CD4-positive, alpha-beta memory T cell (primary cell): ENCODE measurements around the gene OTOP2. TPM values are rescaled to one million over a fixed set of nuclear protein-coding genes. Genes with fewer than 3 reads are reported as not detected.

Experiments used
- CTCF ChIA-PET: fragments of 350-600 bp; sonication (Branson Sonifier 250); formaldehyde crosslinking; loops from one replicate; lab custom pipeline; 2021; ENCODE audit warnings: inconsistent platforms; ENCODE audit not compliant: partially characterized antibody; lab: Charles Lee
- POLR2A ChIA-PET: fragments of 350-600 bp; sonication (Branson Sonifier 250); formaldehyde crosslinking; loops from one replicate; lab custom pipeline; 2021; ENCODE audit not compliant: partially characterized antibody; lab: Charles Lee
- DNase-seq, 5 donors: peaks; one replicate each; pipeline versions ENCODE4 v3.0.0 to v3.0.0-alpha.2; 2020 to 2022; ENCODE audit warnings: mixed read lengths in 1 of 5
- H3K27ac ChIP-seq: one replicate; pipeline ENCODE4 v1.7.0; 2013; ENCODE audit warnings: low read depth, low read length
- H3K27me3 ChIP-seq: 2 replicates; pipeline ENCODE4 v1.7.0; 2013; ENCODE audit warnings: mild to moderate bottlenecking, low read length, moderate library complexity; ENCODE audit not compliant: insufficient read depth
- H3K36me3 ChIP-seq: 2 replicates; pipeline ENCODE4 v1.7.0; 2013; ENCODE audit warnings: mild to moderate bottlenecking, low read length, moderate library complexity; ENCODE audit not compliant: insufficient read depth
- H3K4me1 ChIP-seq: 2 replicates; pipeline ENCODE4 v1.7.0; 2013; ENCODE audit warnings: mild to moderate bottlenecking, low read length, moderate library complexity; ENCODE audit not compliant: insufficient read depth
- H3K4me3 ChIP-seq, 2 donors: one replicate each; pipeline ENCODE4 v1.7.0; 2013; ENCODE audit warnings: low read length in 2 of 2, mild to moderate bottlenecking in 1 of 2
- H3K9me3 ChIP-seq, 2 donors: one replicate each; pipeline ENCODE4 v1.7.0; 2013; ENCODE audit warnings: low read length in 2 of 2, control low read depth in 1 of 2; ENCODE audit not compliant: control insufficient read depth in 1 of 2
- H3K27ac Mint-ChIP-seq, 7 donors: one replicate each; pipeline ENCODE4 v1.8.0; 2020 to 2021; ENCODE audit warnings: mixed read lengths in 7 of 7, mild to moderate bottlenecking in 6 of 7, inconsistent platforms in 3 of 7, moderate library complexity in 3 of 7
- H3K27me3 Mint-ChIP-seq, 2 donors: one replicate each; pipeline ENCODE4 v1.8.0; 2020 to 2021; ENCODE audit warnings: mixed read lengths in 2 of 2
- H3K36me3 Mint-ChIP-seq, 2 donors: one replicate each; pipeline ENCODE4 v1.8.0; 2020 to 2021; ENCODE audit warnings: mixed read lengths in 2 of 2, inconsistent platforms in 1 of 2, mild to moderate bottlenecking in 1 of 2
- H3K4me1 Mint-ChIP-seq, 4 donors: one replicate each; pipeline ENCODE4 v1.8.0; 2020 to 2021; ENCODE audit warnings: mixed read lengths in 4 of 4, mild to moderate bottlenecking in 1 of 4
- H3K4me3 Mint-ChIP-seq, 8 donors: one replicate each; pipeline ENCODE4 v1.8.0; 2020 to 2021; ENCODE audit warnings: mixed read lengths in 8 of 8, mild to moderate bottlenecking in 7 of 8, moderate library complexity in 6 of 8, inconsistent platforms in 3 of 8
- H3K9me3 Mint-ChIP-seq, 8 donors: one replicate each; pipeline ENCODE4 v1.8.0; 2020 to 2021; ENCODE audit warnings: mixed read lengths in 8 of 8, mild to moderate bottlenecking in 5 of 8, inconsistent platforms in 3 of 8, moderate library complexity in 1 of 8
- intact Hi-C: fragments of 100-400 bp; cut with micrococcal nuclease; formaldehyde crosslinking; loops from one replicate; pipeline ENCODE4 v1.15.1; 2023
- polyA plus RNA-seq, 2 donors: library from polyadenylated mRNA; unstranded; fragments of 300-500 nt; fragmentation: Illumina TruSeq; gene quantifications; one replicate each; pipeline ENCODE4 v1.2.3, GENCODE V29; 2021
- total RNA-seq, 2 experiments: library from RNA; stranded (reverse); gene quantifications; one replicate each; pipeline ENCODE4 v1.2.3, GENCODE V29; 2021

The OTOP2 gene
- total and polyA plus RNA-seq, 4 experiments from 2014 or later: not detected

DNA sequence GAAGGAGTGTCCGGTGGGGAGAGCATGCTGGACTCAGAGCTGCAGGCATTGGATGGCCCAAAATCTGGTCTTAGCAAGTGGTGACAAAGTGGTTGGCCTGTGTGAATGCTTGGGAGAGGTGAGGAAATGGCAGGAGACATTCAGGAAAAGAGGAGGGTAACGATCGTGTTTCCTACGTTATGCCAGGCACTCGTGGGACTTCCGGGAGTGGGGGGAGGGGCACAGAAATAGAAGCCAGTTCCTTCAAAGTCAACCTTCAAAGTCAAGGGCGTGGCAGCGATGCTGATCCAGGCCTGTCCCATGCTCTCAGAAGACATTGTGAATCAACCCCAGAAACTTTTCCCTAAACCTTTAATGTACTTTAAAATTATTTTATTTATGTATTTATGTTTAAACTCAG, 15.5 kb downstream of the OTOP2 start:
- H3K27me3 ChIP-seq: peaks cover 17% of the 10 kb centered on the region
- intact Hi-C loops: no loop called here
- CTCF ChIA-PET: interaction anchor here (1.3 kb wide), 1 partner anchor 22 kb away, joined by 4 read pairs; no protein-coding TSS in a partner anchor

DNA sequence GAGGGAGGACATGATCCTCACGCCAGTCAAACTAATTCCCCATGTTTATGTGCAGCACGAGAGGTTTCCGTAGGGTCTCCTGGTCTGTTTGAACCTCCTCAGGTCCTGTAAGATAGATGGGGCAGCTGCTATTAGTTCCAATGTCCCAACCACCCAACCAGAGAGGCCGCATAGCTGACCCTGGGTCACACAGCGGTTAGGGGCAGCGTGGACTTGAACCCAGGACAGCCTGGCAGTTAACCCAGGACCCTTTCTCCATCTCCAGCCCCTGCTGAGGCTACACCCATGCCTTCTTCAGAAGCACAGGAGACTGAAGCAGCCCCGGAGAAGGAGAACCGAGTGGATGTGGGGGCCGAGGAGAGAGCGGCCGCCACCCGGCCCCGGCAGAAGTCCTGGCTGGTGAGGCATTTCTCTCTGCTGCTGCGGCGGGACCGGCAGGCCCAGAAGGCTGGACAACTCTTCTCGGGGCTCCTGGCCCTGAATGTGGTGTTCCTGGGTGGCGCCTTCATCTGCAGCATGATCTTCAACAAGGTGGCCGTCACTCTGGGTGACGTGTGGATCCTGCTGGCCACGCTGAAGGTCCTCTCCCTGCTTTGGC, 17.2 kb downstream of the OTOP2 start:
- intact Hi-C loops: no loop called here
- Histone ChIP-seq H3K27me3 (peaks cover 16% of the 10 kb centered on the region), H3K36me3 (no peaks in the 10 kb centered on the region), H3K27ac (no peak overlapping the region), H3K4me3 (no peak overlapping the region), H3K4me1 (no peaks in the 10 kb centered on the region), H3K9me3 (no peaks in the 10 kb centered on the region)
- no peak for DNase-seq
- ChIA-PET POLR2A (no interaction called here), CTCF (no interaction called here)
- no peaks in the 10 kb centered on the region for H3K36me3 Mint-ChIP-seq
- H3K4me3 Mint-ChIP-seq: no peak overlapping the region
- peak overlapping the region in 1 of 7 donors; percentile 23 for H3K27ac Mint-ChIP-seq
- H3K9me3 Mint-ChIP-seq: no peaks in the 10 kb centered on the region
- peaks cover 28 to 40% of the 10 kb centered on the region in 2 donors for H3K27me3 Mint-ChIP-seq
- peaks cover 0 to 5% (median 2%) of the 10 kb centered on the region in 4 donors for H3K4me1 Mint-ChIP-seq

More for the DNA sequence above, 15.5 kb downstream of the OTOP2 start:
- H3K4me1 Mint-ChIP-seq: peaks cover 0 to 5% (median 2%) of the 10 kb centered on the region in 4 donors
- H3K36me3 Mint-ChIP-seq: no peaks in the 10 kb centered on the region
- no peaks in the 10 kb centered on the region for H3K9me3 Mint-ChIP-seq
- no peaks in the 10 kb centered on the region for H3K36me3 ChIP-seq
- no peak overlapping the region for H3K4me3 ChIP-seq
- H3K27ac ChIP-seq: no peak overlapping the region
- no peak for DNase-seq
- POLR2A ChIA-PET: no interaction called here
- no peaks in the 10 kb centered on the region for H3K4me1 ChIP-seq
- H3K27me3 Mint-ChIP-seq: peaks cover 31 to 38% of the 10 kb centered on the region in 2 donors
- H3K27ac Mint-ChIP-seq: no peak overlapping the region
- H3K4me3 Mint-ChIP-seq: no peak overlapping the region
- no peaks in the 10 kb centered on the region for H3K9me3 ChIP-seq

DNA sequence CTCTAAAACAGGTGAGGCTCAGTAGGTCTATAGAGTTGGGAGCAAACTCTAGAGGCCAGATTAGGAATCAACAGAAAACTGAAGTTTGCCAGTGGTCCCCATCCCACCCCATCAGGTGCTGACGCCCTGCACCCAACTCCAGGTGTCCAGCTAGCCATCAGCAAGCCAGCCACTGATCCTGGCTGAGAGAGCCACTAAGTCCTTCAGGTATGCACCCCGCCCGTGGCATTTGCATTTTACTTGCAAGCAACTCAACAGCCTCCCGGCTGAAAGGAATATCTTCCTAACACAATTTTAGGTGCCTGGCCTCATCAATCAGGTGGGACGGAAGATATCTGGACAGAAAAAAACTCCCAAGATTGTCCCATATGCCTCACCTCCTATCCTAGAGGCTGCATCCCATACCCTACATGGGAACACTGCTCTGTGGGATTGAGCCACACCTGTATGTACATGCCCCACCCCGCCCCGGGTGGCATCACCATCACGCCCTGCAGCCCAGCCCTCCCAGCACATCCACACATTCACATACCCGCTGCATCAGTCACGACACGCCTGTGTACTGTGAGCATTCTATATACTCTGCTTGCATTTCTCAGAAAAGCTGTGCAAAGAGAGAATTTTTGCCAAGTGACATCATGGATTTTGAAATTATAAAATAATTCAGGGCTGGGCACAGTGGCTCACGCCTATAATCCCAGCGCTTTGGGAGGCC, 19.9 kb downstream of the OTOP2 start:
- H3K36me3 Mint-ChIP-seq: no peaks in the 10 kb centered on the region
- H3K27ac Mint-ChIP-seq: no peak overlapping the region
- H3K27me3 ChIP-seq: no peaks in the 10 kb centered on the region
- H3K27me3 Mint-ChIP-seq: peaks cover 9 to 19% of the 10 kb centered on the region in 2 donors
- CTCF ChIA-PET: no interaction called here
- peaks cover 0 to 4% (median 0%) of the 10 kb centered on the region in 4 donors for H3K4me1 Mint-ChIP-seq
- H3K36me3 ChIP-seq: no peaks in the 10 kb centered on the region
- H3K27ac ChIP-seq: no peak overlapping the region
- H3K9me3 ChIP-seq: no peaks in the 10 kb centered on the region
- POLR2A ChIA-PET: no interaction called here
- H3K4me3 ChIP-seq: no peak overlapping the region
- intact Hi-C loops: no loop called here
- no peaks in the 10 kb centered on the region for H3K9me3 Mint-ChIP-seq
- no peaks in the 10 kb centered on the region for H3K4me1 ChIP-seq
- no peak overlapping the region for H3K4me3 Mint-ChIP-seq
- no peak for DNase-seq

DNA sequence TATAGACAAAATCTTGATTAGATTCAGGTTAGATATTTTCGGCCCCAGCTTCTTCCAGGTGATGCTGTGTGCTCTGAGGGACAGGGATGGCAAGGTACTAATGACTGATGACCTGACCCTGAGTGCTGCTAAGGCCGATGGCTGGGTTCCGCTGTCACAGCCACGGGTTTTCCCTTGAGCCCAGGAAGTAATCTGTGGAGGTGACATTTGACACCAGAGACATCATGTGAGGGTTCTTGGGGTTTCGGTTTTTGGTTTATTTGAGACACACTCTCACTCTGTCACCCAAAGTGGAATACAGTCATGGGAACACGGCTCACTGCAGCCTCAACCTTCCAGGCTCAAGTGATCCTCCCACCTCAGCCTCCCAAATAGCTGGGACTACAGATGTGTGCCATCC, 21.5 kb downstream of the OTOP2 start:
- Mint-ChIP-seq H3K27me3 (peaks cover 6 to 19% of the 10 kb centered on the region in 2 donors), H3K36me3 (no peaks in the 10 kb centered on the region), H3K9me3 (no peaks in the 10 kb centered on the region), H3K27ac (no peak overlapping the region), H3K4me1 (no peaks in the 10 kb centered on the region), H3K4me3 (no peak overlapping the region)
- no peak overlapping the region for H3K27ac ChIP-seq
- no peaks in the 10 kb centered on the region for H3K4me1 ChIP-seq
- no peak overlapping the region for H3K4me3 ChIP-seq
- DNase-seq: no peak
- H3K27me3 ChIP-seq: no peaks in the 10 kb centered on the region
- POLR2A ChIA-PET: no interaction called here
- CTCF ChIA-PET: interaction anchor here (1.4 to 1.5 kb wide), 2 partner anchors 9 to 16 kb away, joined by 3 read pairs; no protein-coding TSS in a partner anchor
- no peaks in the 10 kb centered on the region for H3K9me3 ChIP-seq
- intact Hi-C loops: no loop called here
- no peaks in the 10 kb centered on the region for H3K36me3 ChIP-seq

GRCh38 chr17:74946641-74947040, 22.6 kb downstream of the OTOP2 start:
- H3K4me1 ChIP-seq: no peaks in the 10 kb centered on the region
- no peaks in the 10 kb centered on the region for H3K36me3 Mint-ChIP-seq
- no peaks in the 10 kb centered on the region for H3K9me3 ChIP-seq
- no peak overlapping the region for H3K27ac Mint-ChIP-seq
- ChIA-PET CTCF (interaction anchor here (1.4 to 1.5 kb wide), 2 partner anchors 10 to 15 kb away, joined by 3 read pairs; no protein-coding TSS in a partner anchor), POLR2A (no interaction called here)
- no peak for DNase-seq
- no peak overlapping the region for H3K4me3 Mint-ChIP-seq
- H3K27me3 Mint-ChIP-seq: peaks cover 3 to 16% of the 10 kb centered on the region in 2 donors
- H3K4me1 Mint-ChIP-seq: no peaks in the 10 kb centered on the region
- no peak overlapping the region for H3K4me3 ChIP-seq
- intact Hi-C loops: no loop called here
- no peaks in the 10 kb centered on the region for H3K27me3 ChIP-seq
- no peaks in the 10 kb centered on the region for H3K9me3 Mint-ChIP-seq
- no peaks in the 10 kb centered on the region for H3K36me3 ChIP-seq
- H3K27ac ChIP-seq: no peak overlapping the region

DNA sequence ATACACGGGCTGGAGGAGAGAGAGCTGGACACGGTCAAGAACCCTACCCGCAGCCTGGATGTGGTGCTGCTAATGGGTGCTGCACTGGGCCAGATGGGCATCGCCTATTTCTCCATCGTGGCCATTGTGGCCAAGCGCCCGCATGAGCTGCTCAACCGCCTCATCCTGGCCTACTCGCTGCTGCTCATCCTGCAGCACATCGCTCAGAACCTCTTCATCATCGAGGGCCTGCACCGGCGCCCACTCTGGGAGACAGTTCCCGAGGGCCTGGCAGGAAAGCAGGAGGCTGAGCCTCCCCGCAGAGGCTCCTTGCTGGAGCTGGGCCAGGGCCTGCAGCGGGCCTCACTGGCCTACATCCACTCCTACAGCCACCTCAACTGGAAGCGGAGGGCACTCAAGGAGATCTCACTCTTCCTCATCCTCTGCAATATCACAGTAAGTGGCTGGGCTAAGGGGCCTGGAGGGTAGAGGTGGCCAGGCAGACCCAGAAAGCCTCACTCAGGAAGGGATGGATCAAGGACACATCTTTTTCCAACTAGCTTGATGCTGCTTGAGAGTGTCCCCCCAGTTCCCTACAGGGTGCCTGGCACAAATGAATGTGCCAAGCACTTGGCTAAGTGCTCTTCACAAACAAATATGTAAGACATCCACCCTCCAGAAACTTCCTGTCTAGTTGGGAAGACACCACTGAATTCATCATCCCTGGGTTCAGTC, 23.1 kb downstream of the OTOP2 start:
- CTCF ChIA-PET: interaction anchor here (1.4 kb wide), 1 partner anchor 14 kb away, joined by 3 read pairs; no protein-coding TSS in a partner anchor
- Mint-ChIP-seq H3K9me3 (no peaks in the 10 kb centered on the region), H3K27ac (no peak overlapping the region), H3K36me3 (no peaks in the 10 kb centered on the region), H3K27me3 (peaks cover 3 to 11% of the 10 kb centered on the region in 2 donors), H3K4me1 (no peaks in the 10 kb centered on the region), H3K4me3 (no peak overlapping the region)
- POLR2A ChIA-PET: no interaction called here
- Histone ChIP-seq H3K4me3 (no peak overlapping the region), H3K36me3 (no peaks in the 10 kb centered on the region), H3K4me1 (no peaks in the 10 kb centered on the region), H3K9me3 (no peaks in the 10 kb centered on the region), H3K27me3 (no peaks in the 10 kb centered on the region), H3K27ac (no peak overlapping the region)
- intact Hi-C loops: no loop called here
- DNase-seq: no peak
